AG10803 (cell line): Measurements from ENCODE around the gene MYO16.

Source experiments
- DNase-seq: peaks from one replicate; pipeline ENCODE4 v3.0.0; 2010; ENCODE audit warnings: low read depth
- H3K4me3 ChIP-seq: 2 replicates; pipeline ENCODE4 v1.5.1; 2011; ENCODE audit warnings: mild to moderate bottlenecking, low read length, control low read depth
- CTCF ChIP-seq: conservative IDR thresholded peaks from 2 replicates; pipeline ENCODE4 v1.5.1; 2011; ENCODE audit warnings: mild to moderate bottlenecking, low read length, control low read depth, inconsistent platforms

Gene MYO16

DNA sequence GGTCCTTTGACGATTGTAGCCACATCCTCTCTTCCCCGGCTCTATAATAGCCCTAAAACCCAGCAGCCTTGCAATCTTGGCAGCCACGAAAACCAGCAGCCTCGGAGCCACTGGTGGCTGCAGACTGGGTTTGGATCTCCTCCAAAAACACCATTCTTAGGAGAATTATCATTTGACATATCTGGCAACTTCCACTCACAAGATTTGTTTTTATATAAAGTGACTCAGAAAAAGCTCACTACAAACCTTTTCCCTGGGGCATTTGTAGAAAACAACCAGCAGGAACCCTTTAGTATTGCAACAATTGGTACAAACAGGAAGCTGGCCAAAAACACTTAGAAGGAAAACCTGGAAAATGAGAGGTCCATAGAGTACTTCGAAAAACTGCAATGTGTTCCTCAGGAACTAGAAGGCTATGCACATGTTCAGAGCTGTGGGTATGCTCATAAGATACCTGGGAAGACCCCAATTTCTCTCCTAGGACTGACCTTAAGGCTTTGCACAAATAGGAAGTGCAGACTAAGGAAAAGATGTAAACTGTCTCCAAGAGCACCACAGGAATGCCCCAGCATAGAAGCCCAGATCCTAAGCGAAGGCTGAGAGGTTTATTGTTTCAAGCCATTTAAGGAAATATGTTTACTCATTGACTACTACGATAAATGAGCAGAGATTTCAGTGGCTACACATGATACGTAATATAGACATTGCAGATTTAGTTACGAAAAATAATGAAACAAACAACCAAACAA is 71.2 kb downstream of the MYO16 start:
- TF ChIP-seq CTCF: no peak
- DNase-seq: no peak
- no peak overlapping the region for H3K4me3 ChIP-seq

DNA sequence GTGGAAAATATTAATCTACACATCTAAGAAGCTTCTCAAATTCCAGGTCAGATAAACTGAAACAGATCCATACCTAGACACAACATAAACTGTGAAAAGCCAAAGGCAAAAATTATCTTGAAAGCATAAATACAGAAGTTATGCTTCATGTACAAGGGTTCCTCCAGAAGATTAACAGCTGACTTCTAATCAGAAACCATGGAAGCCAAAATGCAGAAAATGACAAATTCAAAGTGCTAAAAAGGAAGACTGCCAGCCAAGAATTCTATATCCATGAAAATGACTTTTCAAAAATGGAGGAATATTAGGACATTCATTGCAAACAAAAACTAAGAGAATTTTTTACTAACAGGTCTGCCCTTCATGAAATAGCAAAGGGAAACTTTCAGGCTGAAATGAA is 72.8 kb downstream of the MYO16 start:
- TF ChIP-seq CTCF: no peak
- no peak for DNase-seq
- no peak overlapping the region for H3K4me3 ChIP-seq

DNA sequence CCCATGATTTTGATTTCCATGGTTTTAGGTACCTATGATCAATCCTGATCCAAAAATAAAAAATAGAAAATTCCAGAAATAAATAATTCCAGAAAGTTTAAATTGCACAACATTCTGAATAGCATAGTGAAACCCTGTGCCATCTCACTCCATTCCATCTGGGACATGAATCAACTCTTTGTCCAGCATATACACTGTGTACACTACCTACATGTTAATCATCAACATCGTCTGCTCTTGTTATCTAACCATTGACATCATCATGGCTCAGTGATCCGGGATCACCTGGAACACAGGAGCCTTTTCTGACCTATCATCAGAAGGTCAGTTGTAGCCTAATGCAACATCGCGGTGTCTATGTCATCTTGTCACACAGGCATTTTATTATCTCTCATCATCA is 75.6 kb downstream of the MYO16 start:
- DNase-seq: no peak
- H3K4me3 ChIP-seq: no peak overlapping the region
- TF ChIP-seq CTCF: no peak

- H3K4me3 ChIP-seq: no peak overlapping the region
- no peak for DNase-seq
- no peak for TF ChIP-seq CTCF
Observed at GRCh38 chr13:108707584-108707983, 78.2 kb downstream of the MYO16 start.

- TF ChIP-seq CTCF: no peak
- H3K4me3 ChIP-seq: no peak overlapping the region
- no peak for DNase-seq
Observed at GRCh38 chr13:108708921-108709320, 79.5 kb downstream of the MYO16 start.

GRCh38 chr13:108711386-108711785 is 82.0 kb downstream of the MYO16 start:
- no peak for DNase-seq
- no peak for TF ChIP-seq CTCF
- no peak overlapping the region for H3K4me3 ChIP-seq

DNA sequence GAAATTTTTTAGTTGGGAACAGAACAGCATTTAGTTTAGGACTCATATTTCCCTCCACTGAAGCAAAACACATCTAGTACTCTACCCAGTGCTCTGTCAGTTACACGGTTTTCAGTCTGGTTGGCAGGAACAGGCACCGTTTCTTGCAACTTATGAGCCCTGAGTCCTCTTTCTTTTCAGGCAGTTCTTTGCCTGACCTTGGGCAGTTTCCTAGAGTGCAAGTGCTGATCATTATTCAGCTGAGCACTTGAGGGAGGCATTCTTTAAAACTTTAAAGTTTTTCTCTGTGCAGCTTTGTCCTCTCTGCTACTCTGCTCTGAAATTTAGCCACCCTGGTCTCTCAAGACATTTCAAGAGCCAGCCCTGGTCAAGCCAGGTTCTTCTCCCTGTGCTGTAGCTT is 96.1 kb downstream of the MYO16 start:
- TF ChIP-seq CTCF: no peak
- no peak for DNase-seq
- H3K4me3 ChIP-seq: no peak overlapping the region
